DND-41 (cell line): ENCODE data around the gene ACAD10.
"Not testable (repeated sequence)": the region's sequence is repeated elsewhere in the genome, so short reads cannot be mapped to it uniquely, and the experiment has no call there.

Experiments used
- ATAC-seq: fragments of 200-7000 bp; cut with Tn5 transposase; 3 replicates; pipeline ENCODE4 v1.9.1; 2021; ENCODE audit warnings: low read depth; ENCODE audit not compliant: insufficient read depth
- DNase-seq: peaks from one replicate; pipeline ENCODE4 v3.0.0-alpha.2; 2020
- H2AFZ ChIP-seq: 2 replicates; pipeline ENCODE4 v1.6.0; 2012; ENCODE audit warnings: low read depth, low read length
- H3K27ac ChIP-seq: 2 replicates; pipeline ENCODE4 v1.5.1; 2012; ENCODE audit warnings: low read length, inconsistent platforms
- H3K27me3 ChIP-seq: fragments of 200-600 bp; sonication (generic); 2 replicates; pipeline ENCODE4 v1.6.0; 2012; ENCODE audit warnings: low read length, mild to moderate bottlenecking, inconsistent platforms; ENCODE audit not compliant: insufficient read depth, poor library complexity
- H3K36me3 ChIP-seq: 2 replicates; pipeline ENCODE4 v1.5.1; 2012; ENCODE audit warnings: low read length, inconsistent platforms; ENCODE audit not compliant: insufficient read depth
- H3K4me1 ChIP-seq: 2 replicates; pipeline ENCODE4 v1.5.1; 2012; ENCODE audit warnings: mild to moderate bottlenecking, low read length; ENCODE audit not compliant: insufficient read depth
- H3K4me2 ChIP-seq: 2 replicates; pipeline ENCODE4 v1.6.0; 2012; ENCODE audit warnings: mild to moderate bottlenecking, moderate library complexity, low read length, inconsistent platforms; ENCODE audit not compliant: insufficient read depth
- H3K4me3 ChIP-seq, 2 experiments: fragments of 200-600 bp in 1 of 2; shearing (Covaris generic) in 1 of 2; 2 replicates each; pipeline ENCODE4 v1.5.1; 2012 to 2016; ENCODE audit warnings: inconsistent platforms in 2 of 2, low read length in 2 of 2, mild to moderate bottlenecking in 2 of 2, low read depth in 1 of 2, moderate library complexity in 1 of 2
- H3K79me2 ChIP-seq: 2 replicates; pipeline ENCODE4 v1.6.0; 2012; ENCODE audit warnings: low read length, inconsistent platforms; ENCODE audit not compliant: insufficient read depth
- H3K9ac ChIP-seq: 2 replicates; pipeline ENCODE4 v1.6.0; 2012; ENCODE audit warnings: low read depth, mild to moderate bottlenecking, inconsistent platforms, low read length, moderate library complexity
- H3K9me3 ChIP-seq: 2 replicates; pipeline ENCODE4 v1.5.1; 2012; ENCODE audit warnings: low read length, moderate library complexity, mild to moderate bottlenecking, inconsistent platforms; ENCODE audit not compliant: insufficient read depth, severe bottlenecking
- H4K20me1 ChIP-seq: 2 replicates; pipeline ENCODE4 v1.6.0; 2012; ENCODE audit warnings: low read length; ENCODE audit not compliant: insufficient read depth
- CTCF ChIP-seq: IDR thresholded peaks from 2 replicates; pipeline ENCODE4 v1.5.1; 2012; ENCODE audit warnings: borderline replicate concordance, low read length, moderate library complexity, mild to moderate bottlenecking; ENCODE audit not compliant: poor library complexity, severe bottlenecking; ENCODE audit errors: extremely low read depth
- EZH2 ChIP-seq: IDR thresholded peaks from 3 replicates; pipeline ENCODE4 v1.6.1; 2012; ENCODE audit warnings: borderline replicate concordance, low read depth, mild to moderate bottlenecking, moderate library complexity, low read length, inconsistent platforms; ENCODE audit not compliant: severe bottlenecking

The ACAD10 gene

DNA sequence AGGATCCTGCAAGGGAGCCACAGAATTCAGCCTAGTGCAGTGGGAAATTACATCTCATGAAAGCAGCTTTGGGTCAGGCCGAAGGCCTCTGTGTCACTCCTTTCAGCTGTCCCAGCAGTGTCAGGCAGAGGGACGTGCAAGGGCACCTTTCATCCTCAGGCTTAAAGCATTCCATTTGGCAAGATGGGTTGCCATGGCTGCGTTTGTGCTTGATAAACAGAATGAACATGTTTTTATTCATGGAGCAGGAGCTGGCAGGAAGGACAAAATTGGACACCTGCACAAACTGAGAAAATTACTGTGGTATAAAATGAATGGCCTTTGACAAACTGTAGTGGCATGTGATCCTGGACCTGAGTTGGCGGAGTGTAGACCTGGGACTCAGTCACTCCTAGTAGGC lies 29.4 kb downstream of the ACAD10 start:
- no peaks in the 10 kb centered on the region for H3K9me3 ChIP-seq
- H3K4me2 ChIP-seq: no peak overlapping the region
- DNase-seq (no peak), ATAC-seq (no peak)
- H2AFZ ChIP-seq: no peak overlapping the region
- H3K4me3 ChIP-seq: no peak overlapping the region
- peaks cover 39% of the 10 kb centered on the region for H3K36me3 ChIP-seq
- H3K9ac ChIP-seq: no peak overlapping the region
- H3K27ac ChIP-seq: no peak overlapping the region
- no peaks in the 10 kb centered on the region for H3K4me1 ChIP-seq
- TF ChIP-seq CTCF: no peak
- H3K27me3 ChIP-seq: no peaks in the 10 kb centered on the region
- no peaks in the 10 kb centered on the region for H4K20me1 ChIP-seq
- no peaks in the 10 kb centered on the region for H3K79me2 ChIP-seq

- H4K20me1 ChIP-seq, H3K79me2 ChIP-seq, H2AFZ ChIP-seq, H3K9me3 ChIP-seq, ATAC-seq, H3K4me1 ChIP-seq, H3K9ac ChIP-seq, DNase-seq, H3K4me3 ChIP-seq, H3K27ac ChIP-seq, H3K4me2 ChIP-seq, H3K27me3 ChIP-seq: not testable (repeated sequence)
- peaks cover 36% of the 10 kb centered on the region for H3K36me3 ChIP-seq
Measured at GRCh38 chr12:111719316-111719715, 33.5 kb downstream of the ACAD10 start.

DNA sequence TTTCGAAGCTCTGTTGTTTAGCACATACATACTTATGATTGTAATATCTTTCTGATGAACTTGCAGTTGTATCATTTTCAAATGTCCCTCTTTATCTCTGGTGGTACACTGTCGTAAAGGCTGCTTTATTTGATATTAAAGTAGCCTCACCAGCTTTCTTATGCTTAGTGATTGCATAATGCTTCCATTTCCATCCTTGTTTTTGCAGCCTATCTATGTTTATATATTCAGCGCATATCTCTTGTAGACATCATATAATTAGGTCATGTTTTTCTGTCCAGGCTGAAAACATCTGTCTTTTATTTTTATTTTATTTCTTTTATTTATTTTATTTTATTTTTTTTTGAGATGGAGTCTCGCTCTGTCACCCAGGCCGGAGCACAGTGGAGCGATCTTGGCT lies 34.6 kb downstream of the ACAD10 start:
- Histone ChIP-seq H3K36me3 (peaks cover 30% of the 10 kb centered on the region), H3K27me3 (no peaks in the 10 kb centered on the region), H3K27ac (no peak overlapping the region), H3K9me3 (no peaks in the 10 kb centered on the region), H2AFZ (no peak overlapping the region), H3K79me2 (no peaks in the 10 kb centered on the region), H3K4me2 (no peak overlapping the region), H3K4me1 (no peaks in the 10 kb centered on the region), H3K4me3 (no peak overlapping the region), H3K9ac (no peak overlapping the region), H4K20me1 (no peaks in the 10 kb centered on the region)
- no peak for DNase-seq
- no peak for ATAC-seq
- no peak for TF ChIP-seq CTCF
- TF ChIP-seq EZH2: no peak

GRCh38 chr12:111723646-111724360 lies 38.0 kb downstream of the ACAD10 start:
- not testable (repeated sequence) for H3K9ac ChIP-seq, DNase-seq, H3K4me1 ChIP-seq, H3K4me3 ChIP-seq, ATAC-seq, H4K20me1 ChIP-seq, H3K79me2 ChIP-seq, H3K27me3 ChIP-seq, H3K9me3 ChIP-seq, H3K27ac ChIP-seq, H3K4me2 ChIP-seq, H2AFZ ChIP-seq
- H3K36me3 ChIP-seq: peaks cover 10% of the 10 kb centered on the region; the same call in 1 of the 2 replicates
